GM21423 (cell line): ENCODE measurements around the gene TMEM170B.

Experiments used
- ATAC-seq: cut with Tn5 transposase; IDR thresholded peaks from one replicate; pipeline ENCODE4 v1.9.1; 2021; ENCODE audit warnings: mild to moderate bottlenecking, moderate library complexity; ENCODE audit not compliant: unreplicated experiment

Gene TMEM170B

GRCh38 chr6:11580686-11581405 is 43.3 kb downstream of the TMEM170B start:
- no peak for ATAC-seq

GRCh38 chr6:11584244-11584643 is 46.7 kb downstream of the TMEM170B start:
- ATAC-seq = no peak

- no peak for ATAC-seq
These were observed 48.0 kb downstream of the TMEM170B start for GRCh38 chr6:11585426-11586016.

- ATAC-seq = no peak
These were observed 48.6 kb downstream of the TMEM170B start for GRCh38 chr6:11586117-11586516.

GRCh38 chr6:11586536-11586935 is 49.0 kb downstream of the TMEM170B start:
- no peak for ATAC-seq

- no peak for ATAC-seq
These were observed 51.7 kb downstream of the TMEM170B start for GRCh38 chr6:11589261-11589660.

- ATAC-seq = no peak
These were observed 54.9 kb downstream of the TMEM170B start for GRCh38 chr6:11592294-11592906.

- ATAC-seq = no peak
These were observed 55.5 kb downstream of the TMEM170B start for GRCh38 chr6:11593096-11593495.

GRCh38 chr6:11595903-11596302 is 58.4 kb downstream of the TMEM170B start:
- no peak for ATAC-seq

- no peak for ATAC-seq
These were observed 59.2 kb downstream of the TMEM170B start for GRCh38 chr6:11596640-11597237.

GRCh38 chr6:11598687-11599086 is 61.1 kb downstream of the TMEM170B start:
- no peak for ATAC-seq

GRCh38 chr6:11600251-11600650 is 62.7 kb downstream of the TMEM170B start:
- ATAC-seq = no peak

- ATAC-seq = no peak
These were observed 64.4 kb downstream of the TMEM170B start for GRCh38 chr6:11601776-11602605.

- ATAC-seq = no peak
These were observed 66.7 kb downstream of the TMEM170B start for GRCh38 chr6:11604215-11604614.

GRCh38 chr6:11604836-11605506 is 67.4 kb downstream of the TMEM170B start:
- ATAC-seq = no peak

- ATAC-seq = no peak
These were observed 68.0 kb downstream of the TMEM170B start for GRCh38 chr6:11605507-11605905.

GRCh38 chr6:11606332-11606731 is 68.8 kb downstream of the TMEM170B start:
- no peak for ATAC-seq

GRCh38 chr6:11607383-11607782 is 69.8 kb downstream of the TMEM170B start:
- ATAC-seq = no peak

GRCh38 chr6:11608600-11609323 is 71.2 kb downstream of the TMEM170B start:
- ATAC-seq = no peak
